Measurements from ENCODE around the gene BTBD1. TPM values are rescaled to one million over a fixed set of nuclear protein-coding genes. Genes with fewer than 3 reads are reported as not detected.

Gene BTBD1
- total and polyA plus RNA-seq, 2 experiments from 2014 or later, result 43.8 to 91.0 TPM

DNA sequence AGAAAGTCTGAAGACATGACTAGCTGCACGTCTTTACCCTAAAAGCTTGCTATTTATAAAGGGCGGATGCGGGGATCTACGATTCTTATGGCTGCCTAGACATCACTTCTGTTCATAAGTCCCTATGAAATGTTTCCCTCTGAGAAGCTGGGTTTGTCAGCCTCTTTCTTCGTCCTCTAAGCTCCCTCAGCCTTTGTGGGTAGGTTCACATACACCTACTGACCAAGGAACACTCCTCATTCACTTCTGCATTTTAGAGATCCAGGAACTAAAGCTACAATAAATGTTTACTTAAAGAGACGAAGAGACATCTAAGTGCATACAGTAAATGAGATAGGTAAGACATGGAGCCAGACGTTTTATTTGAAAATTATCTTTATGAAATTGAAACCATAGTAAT lies 97.7 kb downstream of the BTBD1 start:
- Histone ChIP-seq H2AFZ (no peak overlapping the region), H3K27ac (no peak overlapping the region), H3K4me3 (no peak overlapping the region), H4K20me1 (ENCODE audit: insufficient read depth, poor library complexity, severe bottlenecking) (no peaks in the 10 kb centered on the region), H3K4me1 (ENCODE audit: insufficient read depth) (no peaks in the 10 kb centered on the region), H3K27me3 (no peaks in the 10 kb centered on the region), H3K4me2 (no peak overlapping the region), H3K9me3 (ENCODE audit: low read depth) (no peaks in the 10 kb centered on the region), H3K9me2 (replicated peaks; ENCODE audit: insufficient read depth) (no peaks in the 10 kb centered on the region), H3K36me3 (replicated peaks; ENCODE audit: insufficient read depth, low read depth) (no peaks in the 10 kb centered on the region), H3K79me2 (no peaks in the 10 kb centered on the region)
- TF ChIP-seq, protein P1, sequence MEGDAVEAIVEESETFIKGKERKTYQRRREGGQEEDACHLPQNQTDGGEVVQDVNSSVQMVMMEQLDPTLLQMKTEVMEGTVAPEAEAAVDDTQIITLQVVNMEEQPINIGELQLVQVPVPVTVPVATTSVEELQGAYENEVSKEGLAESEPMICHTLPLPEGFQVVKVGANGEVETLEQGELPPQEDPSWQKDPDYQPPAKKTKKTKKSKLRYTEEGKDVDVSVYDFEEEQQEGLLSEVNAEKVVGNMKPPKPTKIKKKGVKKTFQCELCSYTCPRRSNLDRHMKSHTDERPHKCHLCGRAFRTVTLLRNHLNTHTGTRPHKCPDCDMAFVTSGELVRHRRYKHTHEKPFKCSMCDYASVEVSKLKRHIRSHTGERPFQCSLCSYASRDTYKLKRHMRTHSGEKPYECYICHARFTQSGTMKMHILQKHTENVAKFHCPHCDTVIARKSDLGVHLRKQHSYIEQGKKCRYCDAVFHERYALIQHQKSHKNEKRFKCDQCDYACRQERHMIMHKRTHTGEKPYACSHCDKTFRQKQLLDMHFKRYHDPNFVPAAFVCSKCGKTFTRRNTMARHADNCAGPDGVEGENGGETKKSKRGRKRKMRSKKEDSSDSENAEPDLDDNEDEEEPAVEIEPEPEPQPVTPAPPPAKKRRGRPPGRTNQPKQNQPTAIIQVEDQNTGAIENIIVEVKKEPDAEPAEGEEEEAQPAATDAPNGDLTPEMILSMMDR (IDR thresholded peaks at IDR 0.05; ENCODE audit: poor library complexity), result no peak
- TF ChIP-seq EZH2phosphoT487 (IDR thresholded peaks at IDR 0.05; ENCODE audit: low read depth, severe bottlenecking, unreplicated experiment), result no peak
- TF ChIP-seq EZH2 (IDR thresholded peaks at IDR 0.05; ENCODE audit: borderline replicate concordance), result no peak
- no peak for DNase-seq (ENCODE audit: low spot score)
- WGBS (ENCODE audit: low lambda C conversion rate, missing lambda C conversion rate), result 78% methylated on average over 7 of the region's 7 CpGs

DNA sequence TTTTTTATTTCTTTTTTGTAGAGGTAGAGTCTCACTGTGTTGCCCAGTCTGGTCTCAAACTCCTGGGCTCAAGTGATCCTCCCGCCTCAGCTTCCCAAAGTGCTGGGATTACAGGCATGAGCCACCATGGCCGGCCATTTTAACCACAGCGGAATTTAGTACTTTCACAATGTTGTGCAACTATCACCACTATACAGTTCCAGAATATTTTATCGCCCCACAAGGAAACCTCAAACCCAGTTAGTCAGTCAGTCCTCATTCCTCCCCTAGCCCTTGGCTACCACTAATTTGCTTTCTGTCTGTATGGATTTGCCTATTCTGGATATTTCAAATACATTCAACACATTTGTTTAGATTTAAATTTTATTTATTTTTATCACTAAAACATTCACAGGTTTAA lies 99.0 kb downstream of the BTBD1 start:
- Histone ChIP-seq H3K9me3 (ENCODE audit: low read depth) (no peaks in the 10 kb centered on the region), H3K4me1 (ENCODE audit: insufficient read depth) (no peaks in the 10 kb centered on the region), H2AFZ (no peak overlapping the region), H3K4me3 (no peak overlapping the region), H3K27ac (no peak overlapping the region), H3K4me2 (no peak overlapping the region), H3K27me3 (no peaks in the 10 kb centered on the region), H3K9me2 (replicated peaks; ENCODE audit: insufficient read depth) (no peaks in the 10 kb centered on the region), H4K20me1 (ENCODE audit: insufficient read depth, poor library complexity, severe bottlenecking) (no peaks in the 10 kb centered on the region), H3K36me3 (replicated peaks; ENCODE audit: insufficient read depth, low read depth) (no peaks in the 10 kb centered on the region), H3K79me2 (no peaks in the 10 kb centered on the region)
- no peak for DNase-seq (ENCODE audit: low spot score)
- WGBS (ENCODE audit: low lambda C conversion rate, missing lambda C conversion rate), result 96% methylated on average over 4 of the region's 4 CpGs
- TF ChIP-seq EZH2 (IDR thresholded peaks at IDR 0.05; ENCODE audit: borderline replicate concordance) (no peak), EZH2phosphoT487 (IDR thresholded peaks at IDR 0.05; ENCODE audit: low read depth, severe bottlenecking, unreplicated experiment) (no peak)
- TF ChIP-seq, protein P1 (IDR thresholded peaks at IDR 0.05; ENCODE audit: poor library complexity), result no peak

DNA sequence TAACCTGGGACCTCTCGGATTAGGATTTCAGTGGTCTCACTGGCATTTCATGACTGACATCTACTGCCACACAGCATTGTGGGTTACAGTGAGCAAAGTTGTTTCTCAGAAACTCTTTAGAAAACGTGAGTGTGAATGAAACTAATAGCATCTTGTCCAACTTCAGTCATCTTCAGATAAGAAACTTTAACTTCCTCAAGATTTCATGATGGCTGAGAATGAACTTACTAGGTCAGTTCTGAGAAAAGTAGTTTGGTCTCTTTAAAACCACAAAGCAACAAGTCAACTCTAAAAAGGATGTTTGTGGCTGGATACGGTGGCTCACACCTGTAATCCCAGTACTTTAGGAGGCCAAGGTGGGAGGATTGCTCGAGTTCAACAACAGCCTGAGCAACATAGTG lies 100.4 kb downstream of the BTBD1 start:
- H3K79me2 ChIP-seq, result no peaks in the 10 kb centered on the region
- DNase-seq (ENCODE audit: low spot score), result no peak
- no peak overlapping the region for H3K4me3 ChIP-seq
- H3K36me3 ChIP-seq (replicated peaks; ENCODE audit: insufficient read depth, low read depth), result no peaks in the 10 kb centered on the region
- H3K4me1 ChIP-seq (ENCODE audit: insufficient read depth), result no peaks in the 10 kb centered on the region
- H3K9me3 ChIP-seq (ENCODE audit: low read depth), result no peaks in the 10 kb centered on the region
- H2AFZ ChIP-seq, result no peak overlapping the region
- TF ChIP-seq EZH2phosphoT487 (IDR thresholded peaks at IDR 0.05; ENCODE audit: low read depth, severe bottlenecking, unreplicated experiment) (no peak), EZH2 (IDR thresholded peaks at IDR 0.05; ENCODE audit: borderline replicate concordance) (no peak)
- TF ChIP-seq, protein P1 (IDR thresholded peaks at IDR 0.05; ENCODE audit: poor library complexity), result no peak
- 89% methylated on average over 4 of the region's 4 CpGs for WGBS (ENCODE audit: low lambda C conversion rate, missing lambda C conversion rate)
- H3K4me2 ChIP-seq, result no peak overlapping the region
- no peaks in the 10 kb centered on the region for H4K20me1 ChIP-seq (ENCODE audit: insufficient read depth, poor library complexity, severe bottlenecking)
- no peak overlapping the region for H3K27ac ChIP-seq
- H3K27me3 ChIP-seq, result no peaks in the 10 kb centered on the region
- H3K9me2 ChIP-seq (replicated peaks; ENCODE audit: insufficient read depth), result no peaks in the 10 kb centered on the region

Small RNAs within 50 kb of the gene (microRNA-seq; reads per million reads assigned to microRNA genes)
- gene MIR4515, result not detected

Small RNAs within 50 kb of the gene (small RNA-seq; reads per million reads assigned to genes)
- gene MIR4515, result not detected

Other genes starting within 250 kb of the BTBD1 start
- gene HOMER2, start 114.5 kb downstream of the BTBD1 start, total RNA-seq, result 11.8 and 14.5 TPM in 2 replicates
- gene HOMER2, start 114.5 kb downstream of the BTBD1 start, polyA plus RNA-seq, result 5.9 and 7.7 TPM in 2 replicates
- gene RAMAC, start 81.0 kb downstream of the BTBD1 start, total RNA-seq, result 45.9 and 64.1 TPM in 2 replicates
- 55.5 and 64.2 TPM in 2 replicates for gene RAMAC, start 81.0 kb downstream of the BTBD1 start, polyA plus RNA-seq
- 7.5 and 12.2 TPM in 2 replicates for gene C15orf40, start 55.6 kb downstream of the BTBD1 start, total RNA-seq
- 29.1 and 31.4 TPM in 2 replicates for gene C15orf40, start 55.6 kb downstream of the BTBD1 start, polyA plus RNA-seq
- gene TM6SF1, start 40.4 kb upstream of the BTBD1 start, total RNA-seq, result 0.20 and 0.52 TPM in 2 replicates
- 0.35 TPM in 1 of 2 replicates, not detected in the other for gene TM6SF1, start 40.4 kb upstream of the BTBD1 start, polyA plus RNA-seq
- gene HDGFL3, start 140.6 kb upstream of the BTBD1 start, total RNA-seq, result 35.7 and 50.6 TPM in 2 replicates
- gene HDGFL3, start 140.6 kb upstream of the BTBD1 start, polyA plus RNA-seq, result 26.6 and 31.3 TPM in 2 replicates
- 13.5 and 24.3 TPM in 2 replicates for gene BNC1, start 217.4 kb upstream of the BTBD1 start, total RNA-seq
- gene BNC1, start 217.4 kb upstream of the BTBD1 start, polyA plus RNA-seq, result 22.1 and 23.1 TPM in 2 replicates

Data from hepatocyte (in vitro differentiated cells).